ENCODE results near the gene HS3ST3B1. TPM values are rescaled to one million over a fixed set of nuclear protein-coding genes. Genes with fewer than 3 reads are reported as not detected.

The HS3ST3B1 gene
- total RNA-seq, 2 donors from 2014 or later, result 10.7 to 14.5 TPM

GRCh38 chr17:14308965-14309879 lies 8.3 kb downstream of the HS3ST3B1 start:
- Mint-ChIP-seq H3K4me3 (peak overlapping the region; percentile 84), H3K27ac (peak overlapping the region; percentile 50), H3K27me3 (no peaks in the 10 kb centered on the region), H3K4me1 (peaks cover 40% of the 10 kb centered on the region), H3K9me3 (no peaks in the 10 kb centered on the region), H3K36me3 (ENCODE audit: low read depth) (peaks cover 44% of the 10 kb centered on the region)
- ATAC-seq (replicated peaks), result peak; percentile 99

GRCh38 chr17:14310101-14310500 lies 9.2 kb downstream of the HS3ST3B1 start:
- ATAC-seq (replicated peaks), result no peak
- peaks cover 44% of the 10 kb centered on the region for H3K36me3 Mint-ChIP-seq (ENCODE audit: low read depth)
- H3K4me3 Mint-ChIP-seq, result peak overlapping the region; percentile 84
- no peaks in the 10 kb centered on the region for H3K27me3 Mint-ChIP-seq
- H3K4me1 Mint-ChIP-seq, result peaks cover 36% of the 10 kb centered on the region
- H3K9me3 Mint-ChIP-seq, result no peaks in the 10 kb centered on the region
- peak overlapping the region; percentile 68 for H3K27ac Mint-ChIP-seq

DNA sequence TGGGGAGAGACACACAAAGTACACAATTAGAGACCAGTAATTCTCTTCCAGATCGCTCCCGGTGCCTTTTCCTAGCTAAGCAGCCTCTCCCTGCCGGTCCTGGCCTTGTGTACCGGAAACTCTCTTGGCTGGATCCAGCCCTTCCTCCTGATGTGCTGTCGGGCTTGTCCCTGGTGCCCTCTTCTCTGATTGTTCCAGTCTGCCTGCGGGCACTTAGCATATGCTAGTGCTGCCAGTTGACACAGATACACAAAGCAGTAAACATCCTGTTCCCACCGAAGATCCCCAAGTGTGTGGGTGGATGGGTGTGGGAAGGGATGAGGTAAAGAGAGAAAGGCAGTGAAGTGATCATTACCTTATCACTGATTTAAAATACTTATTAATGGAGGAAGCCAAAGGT lies 9.7 kb downstream of the HS3ST3B1 start:
- Mint-ChIP-seq H3K27ac (peak overlapping the region; percentile 68), H3K36me3 (ENCODE audit: low read depth) (peaks cover 44% of the 10 kb centered on the region), H3K9me3 (no peaks in the 10 kb centered on the region), H3K27me3 (no peaks in the 10 kb centered on the region), H3K4me3 (peak overlapping the region; percentile 84), H3K4me1 (peaks cover 32% of the 10 kb centered on the region)
- no peak for ATAC-seq (replicated peaks)

GRCh38 chr17:14311186-14311705 lies 10.4 kb downstream of the HS3ST3B1 start:
- Mint-ChIP-seq H3K4me3 (no peak overlapping the region), H3K4me1 (peaks cover 26% of the 10 kb centered on the region), H3K9me3 (no peaks in the 10 kb centered on the region), H3K36me3 (ENCODE audit: low read depth) (peaks cover 47% of the 10 kb centered on the region), H3K27me3 (no peaks in the 10 kb centered on the region), H3K27ac (no peak overlapping the region)
- ATAC-seq (replicated peaks), result no peak

GRCh38 chr17:14311981-14312380 lies 11.1 kb downstream of the HS3ST3B1 start:
- Mint-ChIP-seq H3K27ac (no peak overlapping the region), H3K27me3 (no peaks in the 10 kb centered on the region), H3K4me1 (peaks cover 26% of the 10 kb centered on the region), H3K4me3 (no peak overlapping the region), H3K9me3 (no peaks in the 10 kb centered on the region), H3K36me3 (ENCODE audit: low read depth) (peaks cover 52% of the 10 kb centered on the region)
- no peak for ATAC-seq (replicated peaks)

DNA sequence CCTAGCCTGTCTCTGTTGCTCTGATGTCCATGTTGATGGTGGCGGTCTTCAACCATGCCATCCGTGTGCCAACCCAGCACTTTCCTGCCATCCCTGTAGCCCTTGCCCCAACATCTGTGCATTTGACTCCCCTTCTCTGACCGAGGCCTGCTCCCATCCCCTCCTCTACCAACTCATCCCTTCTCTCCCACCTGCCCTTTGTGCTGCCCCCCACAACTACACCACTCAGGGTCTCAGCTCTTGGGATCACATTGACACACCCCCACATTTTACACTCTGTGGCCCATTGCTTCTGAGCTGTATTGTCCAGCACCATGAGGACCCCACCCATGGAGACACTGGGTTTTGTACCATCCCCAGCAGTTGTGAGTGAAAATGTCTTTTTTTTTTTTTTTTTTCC lies 11.6 kb downstream of the HS3ST3B1 start:
- H3K36me3 Mint-ChIP-seq (ENCODE audit: low read depth), result peaks cover 58% of the 10 kb centered on the region
- peaks cover 32% of the 10 kb centered on the region for H3K4me1 Mint-ChIP-seq
- ATAC-seq (replicated peaks), result no peak
- no peaks in the 10 kb centered on the region for H3K27me3 Mint-ChIP-seq
- H3K27ac Mint-ChIP-seq, result no peak overlapping the region
- no peak overlapping the region for H3K4me3 Mint-ChIP-seq
- H3K9me3 Mint-ChIP-seq, result no peaks in the 10 kb centered on the region

- Mint-ChIP-seq H3K4me3 (no peak overlapping the region), H3K36me3 (ENCODE audit: low read depth) (peaks cover 51% of the 10 kb centered on the region), H3K4me1 (peaks cover 41% of the 10 kb centered on the region)
These were observed 15.4 kb downstream of the HS3ST3B1 start for GRCh38 chr17:14316126-14316832.

GRCh38 chr17:14317383-14317782 lies 16.5 kb downstream of the HS3ST3B1 start:
- H3K36me3 Mint-ChIP-seq (ENCODE audit: low read depth), result peaks cover 40% of the 10 kb centered on the region
- peaks cover 44% of the 10 kb centered on the region for H3K4me1 Mint-ChIP-seq
- no peaks in the 10 kb centered on the region for H3K27me3 Mint-ChIP-seq
- no peaks in the 10 kb centered on the region for H3K9me3 Mint-ChIP-seq
- H3K27ac Mint-ChIP-seq, result no peak overlapping the region
- H3K4me3 Mint-ChIP-seq, result peak overlapping the region; percentile 31
- no peak for ATAC-seq (replicated peaks)

More at GRCh38 chr17:14316126-14316832, 15.4 kb downstream of the HS3ST3B1 start:
- ATAC-seq (replicated peaks), result no peak
- Mint-ChIP-seq H3K27me3 (no peaks in the 10 kb centered on the region), H3K9me3 (no peaks in the 10 kb centered on the region), H3K27ac (peak overlapping the region; percentile 0)

- no peak for ATAC-seq (replicated peaks)
- Mint-ChIP-seq H3K36me3 (ENCODE audit: low read depth) (peaks cover 31% of the 10 kb centered on the region), H3K4me1 (peaks cover 45% of the 10 kb centered on the region), H3K27ac (no peak overlapping the region), H3K9me3 (no peaks in the 10 kb centered on the region), H3K4me3 (peak overlapping the region; percentile 39), H3K27me3 (no peaks in the 10 kb centered on the region)
These were observed 17.4 kb downstream of the HS3ST3B1 start for GRCh38 chr17:14318109-14318917.

GRCh38 chr17:14318918-14319205 lies 18.0 kb downstream of the HS3ST3B1 start:
- no peaks in the 10 kb centered on the region for H3K27me3 Mint-ChIP-seq
- H3K27ac Mint-ChIP-seq, result no peak overlapping the region
- peaks cover 27% of the 10 kb centered on the region for H3K36me3 Mint-ChIP-seq (ENCODE audit: low read depth)
- no peaks in the 10 kb centered on the region for H3K9me3 Mint-ChIP-seq
- peak overlapping the region; percentile 39 for H3K4me3 Mint-ChIP-seq
- peak; percentile 30 for ATAC-seq (replicated peaks)
- H3K4me1 Mint-ChIP-seq, result peaks cover 45% of the 10 kb centered on the region

DNA sequence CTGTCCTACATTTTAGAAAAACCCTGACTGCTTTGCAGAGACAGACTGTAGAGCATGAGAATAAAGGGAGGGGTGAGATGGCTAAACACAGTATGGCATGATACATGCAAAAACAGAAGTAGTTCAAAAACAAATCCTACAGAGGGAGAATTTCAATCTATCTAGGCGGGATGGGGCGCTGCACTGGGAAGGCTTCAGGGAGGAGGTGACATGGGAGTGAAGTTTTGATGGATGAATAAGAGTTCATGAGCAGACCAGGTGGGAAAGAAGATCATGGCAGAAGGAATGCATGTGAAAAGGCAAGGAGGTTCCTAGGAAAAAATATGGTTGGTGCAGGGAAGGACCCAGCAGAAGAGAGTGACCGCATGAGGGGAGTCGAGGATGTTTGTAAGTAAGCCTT lies 19.2 kb downstream of the HS3ST3B1 start:
- H3K27ac Mint-ChIP-seq, result peak overlapping the region; percentile 34
- no peaks in the 10 kb centered on the region for H3K9me3 Mint-ChIP-seq
- peaks cover 15% of the 10 kb centered on the region for H3K36me3 Mint-ChIP-seq (ENCODE audit: low read depth)
- no peak for ATAC-seq (replicated peaks)
- H3K4me3 Mint-ChIP-seq, result peak overlapping the region; percentile 47
- peaks cover 40% of the 10 kb centered on the region for H3K4me1 Mint-ChIP-seq
- H3K27me3 Mint-ChIP-seq, result no peaks in the 10 kb centered on the region

- no peaks in the 10 kb centered on the region for H3K9me3 Mint-ChIP-seq
- no peaks in the 10 kb centered on the region for H3K27me3 Mint-ChIP-seq
- H3K36me3 Mint-ChIP-seq (ENCODE audit: low read depth), result peaks cover 14% of the 10 kb centered on the region
- H3K4me3 Mint-ChIP-seq, result peak overlapping the region; percentile 47
- H3K4me1 Mint-ChIP-seq, result peaks cover 43% of the 10 kb centered on the region
- peak overlapping the region; percentile 37 for H3K27ac Mint-ChIP-seq
- no peak for ATAC-seq (replicated peaks)
These were observed 20.0 kb downstream of the HS3ST3B1 start for GRCh38 chr17:14320734-14321475.

DNA sequence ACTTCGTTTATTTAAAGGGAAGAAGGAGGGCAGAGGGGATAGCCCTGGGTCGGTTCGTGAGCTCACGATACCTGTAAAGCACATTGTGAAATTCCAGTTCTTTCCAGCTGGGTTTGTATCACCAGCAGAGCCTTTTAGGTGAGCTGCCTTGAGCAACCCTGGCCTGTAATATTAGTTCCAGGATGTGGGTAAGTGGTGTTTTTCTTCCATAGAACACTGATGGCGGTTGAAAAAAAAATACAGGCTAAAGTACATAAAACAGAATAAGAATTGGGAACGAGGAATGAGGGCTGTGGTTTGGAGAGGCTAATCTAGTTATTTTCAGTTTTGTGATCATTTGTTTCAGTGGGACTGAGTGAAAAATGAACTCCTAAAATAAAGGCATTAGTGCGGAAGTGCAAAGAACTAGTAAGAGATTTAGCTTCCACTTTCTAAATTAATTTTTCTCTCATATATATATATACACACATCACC lies 20.6 kb downstream of the HS3ST3B1 start:
- H3K36me3 Mint-ChIP-seq (ENCODE audit: low read depth), result peaks cover 8% of the 10 kb centered on the region
- peaks cover 45% of the 10 kb centered on the region for H3K4me1 Mint-ChIP-seq
- H3K27me3 Mint-ChIP-seq, result no peaks in the 10 kb centered on the region
- ATAC-seq (replicated peaks), result peak; percentile 76
- peak overlapping the region; percentile 37 for H3K27ac Mint-ChIP-seq
- H3K9me3 Mint-ChIP-seq, result no peaks in the 10 kb centered on the region
- peak overlapping the region; percentile 47 for H3K4me3 Mint-ChIP-seq
